Right atrium auricular region (tissue), 2 donors: ENCODE results near the gene WDR70. TPM values are rescaled to one million over a fixed set of nuclear protein-coding genes. Genes with fewer than 3 reads are reported as not detected.
"Not testable (repeated sequence)": the region's sequence is repeated elsewhere in the genome, so short reads cannot be mapped to it uniquely, and the experiment has no call there.

Experiments
- DNase-seq: peaks from one replicate; pipeline ENCODE4 v3.0.0-alpha.2; 2019; ENCODE audit warnings: low spot score
- H3K27ac ChIP-seq, 2 donors: fragments of 200-600 bp; sonication (generic); 1 replicate in 1 of 2; 2 replicates in 1 of 2; pipeline ENCODE4 v1.5.1; 2016 to 2019
- H3K27me3 ChIP-seq, 2 donors: fragments of 200-600 bp; sonication (generic); one replicate each; pipeline versions ENCODE4 v1.5.1 to v1.6.0; 2017 to 2019
- H3K36me3 ChIP-seq: fragments of 200-600 bp; sonication (generic); one replicate; pipeline ENCODE4 v1.5.1; 2016
- H3K4me1 ChIP-seq, 2 donors: fragments of 200-600 bp; sonication (generic); one replicate each; pipeline versions ENCODE4 v1.5.1 to v1.6.0; 2017 to 2019
- H3K4me3 ChIP-seq, 2 donors: fragments of 200-600 bp; sonication (generic); 1 replicate in 1 of 2; 2 replicates in 1 of 2; pipeline ENCODE4 v1.5.1; 2017 to 2019; ENCODE audit warnings: mild to moderate bottlenecking in 1 of 2, moderate library complexity in 1 of 2
- H3K9me3 ChIP-seq, 2 donors: fragments of 200-600 bp; sonication (generic); one replicate each; pipeline ENCODE4 v1.5.1; 2019
- total RNA-seq, 2 donors: library from RNA; depleted of rRNA; stranded (reverse); fragments of >200 nt; gene quantifications; one replicate each; pipeline ENCODE4 v1.1.0, GENCODE V29; 2016
- TF ChIP-seq, protein P1 (sequence below), 2 donors: fragments of 200-600 bp; sonication (generic); IDR thresholded peaks; one replicate each; pipeline ENCODE4 v1.5.1; 2019; ENCODE audit warnings: antibody characterized with exemption in 2 of 2

Gene WDR70
- total RNA-seq, 2 donors from 2014 or later: 8.2 to 12.2 TPM

DNA sequence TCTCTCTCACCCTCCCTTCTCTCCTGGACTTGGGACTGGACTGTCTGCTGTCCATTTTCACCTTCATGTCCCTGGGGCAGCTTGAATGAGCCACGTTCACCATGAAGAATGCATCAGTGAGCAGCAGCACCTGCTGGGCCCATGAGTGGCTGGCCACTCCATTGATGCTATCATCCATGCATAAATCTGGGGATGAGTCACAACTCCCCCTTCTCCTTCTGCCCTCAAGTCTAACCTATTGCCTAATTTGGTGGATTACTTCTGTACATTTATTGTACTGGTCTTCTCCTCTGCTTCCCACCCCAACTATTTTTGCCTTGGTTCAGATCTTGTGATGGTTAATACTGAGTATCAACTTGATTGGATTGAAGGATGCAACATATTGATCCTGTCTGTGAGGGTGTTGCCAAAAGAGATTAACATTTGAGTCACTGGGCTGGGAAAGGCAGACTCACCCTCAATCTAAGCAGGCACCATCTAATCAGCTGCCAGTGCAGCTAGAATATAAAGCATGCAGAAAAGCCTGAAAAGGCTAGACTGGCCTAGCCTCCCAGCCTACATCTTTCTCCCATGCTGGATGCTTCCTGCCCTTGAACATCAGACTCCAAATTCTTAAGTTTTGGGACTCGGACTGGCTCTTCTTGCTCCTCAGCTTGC, 414.0 kb downstream of the WDR70 start:
- Histone ChIP-seq H3K9me3 (peaks cover 0 to 21% of the 10 kb centered on the region in 2 donors), H3K27me3 (no peaks in the 10 kb centered on the region), H3K27ac (no peak overlapping the region), H3K36me3 (no peaks in the 10 kb centered on the region), H3K4me3 (no peak overlapping the region), H3K4me1 (no peaks in the 10 kb centered on the region)
- DNase-seq: no peak
- TF ChIP-seq, protein P1, sequence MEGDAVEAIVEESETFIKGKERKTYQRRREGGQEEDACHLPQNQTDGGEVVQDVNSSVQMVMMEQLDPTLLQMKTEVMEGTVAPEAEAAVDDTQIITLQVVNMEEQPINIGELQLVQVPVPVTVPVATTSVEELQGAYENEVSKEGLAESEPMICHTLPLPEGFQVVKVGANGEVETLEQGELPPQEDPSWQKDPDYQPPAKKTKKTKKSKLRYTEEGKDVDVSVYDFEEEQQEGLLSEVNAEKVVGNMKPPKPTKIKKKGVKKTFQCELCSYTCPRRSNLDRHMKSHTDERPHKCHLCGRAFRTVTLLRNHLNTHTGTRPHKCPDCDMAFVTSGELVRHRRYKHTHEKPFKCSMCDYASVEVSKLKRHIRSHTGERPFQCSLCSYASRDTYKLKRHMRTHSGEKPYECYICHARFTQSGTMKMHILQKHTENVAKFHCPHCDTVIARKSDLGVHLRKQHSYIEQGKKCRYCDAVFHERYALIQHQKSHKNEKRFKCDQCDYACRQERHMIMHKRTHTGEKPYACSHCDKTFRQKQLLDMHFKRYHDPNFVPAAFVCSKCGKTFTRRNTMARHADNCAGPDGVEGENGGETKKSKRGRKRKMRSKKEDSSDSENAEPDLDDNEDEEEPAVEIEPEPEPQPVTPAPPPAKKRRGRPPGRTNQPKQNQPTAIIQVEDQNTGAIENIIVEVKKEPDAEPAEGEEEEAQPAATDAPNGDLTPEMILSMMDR (IDR thresholded peaks at IDR 0.05): no peak

DNA sequence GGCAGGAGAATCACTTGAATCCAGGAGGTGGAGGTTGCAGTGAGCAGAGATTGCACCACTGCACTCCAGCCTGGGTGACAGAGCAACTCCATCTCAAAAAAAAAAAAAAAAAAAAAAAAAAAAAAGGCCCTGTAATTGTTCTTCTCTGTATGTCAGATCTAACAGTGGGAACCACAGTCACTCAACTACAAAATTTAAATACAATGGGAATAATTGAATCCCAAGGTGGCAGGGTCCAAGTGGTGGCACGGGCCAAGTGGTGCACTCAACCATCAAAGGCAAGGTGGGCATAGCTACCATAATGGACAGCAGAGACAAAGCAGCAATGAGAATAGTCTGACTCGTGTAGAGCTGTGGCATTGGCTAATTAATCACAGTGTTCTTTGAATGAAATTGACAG, 416.2 kb downstream of the WDR70 start:
- not testable (repeated sequence) for H3K27me3 ChIP-seq, H3K27ac ChIP-seq, H3K4me1 ChIP-seq, H3K36me3 ChIP-seq, DNase-seq, H3K4me3 ChIP-seq
- peaks cover 0 to 21% of the 10 kb centered on the region in 2 donors for H3K9me3 ChIP-seq

DNA sequence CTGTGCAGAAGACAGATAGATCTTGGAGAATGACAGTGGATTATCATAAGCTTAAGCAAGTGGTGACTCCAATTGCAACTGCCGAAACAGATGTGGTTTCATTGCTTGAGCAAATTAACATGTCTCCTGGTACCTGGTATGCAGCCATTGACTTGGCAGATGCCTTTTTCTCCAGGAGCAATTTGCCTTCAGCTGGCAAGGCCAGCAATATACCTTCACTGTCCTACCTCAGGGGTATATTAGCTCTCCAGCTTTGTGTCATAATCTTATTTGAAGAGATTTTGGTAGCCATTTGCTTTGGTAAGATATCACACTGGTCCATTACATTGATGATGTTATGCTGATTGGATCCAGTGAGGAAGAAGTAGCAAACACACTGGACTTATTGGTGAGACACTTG, 417.3 kb downstream of the WDR70 start:
- H3K4me3 ChIP-seq, DNase-seq, H3K4me1 ChIP-seq, H3K27me3 ChIP-seq, H3K27ac ChIP-seq, H3K36me3 ChIP-seq: not testable (repeated sequence)
- peaks cover 0 to 21% of the 10 kb centered on the region in 2 donors for H3K9me3 ChIP-seq

DNA sequence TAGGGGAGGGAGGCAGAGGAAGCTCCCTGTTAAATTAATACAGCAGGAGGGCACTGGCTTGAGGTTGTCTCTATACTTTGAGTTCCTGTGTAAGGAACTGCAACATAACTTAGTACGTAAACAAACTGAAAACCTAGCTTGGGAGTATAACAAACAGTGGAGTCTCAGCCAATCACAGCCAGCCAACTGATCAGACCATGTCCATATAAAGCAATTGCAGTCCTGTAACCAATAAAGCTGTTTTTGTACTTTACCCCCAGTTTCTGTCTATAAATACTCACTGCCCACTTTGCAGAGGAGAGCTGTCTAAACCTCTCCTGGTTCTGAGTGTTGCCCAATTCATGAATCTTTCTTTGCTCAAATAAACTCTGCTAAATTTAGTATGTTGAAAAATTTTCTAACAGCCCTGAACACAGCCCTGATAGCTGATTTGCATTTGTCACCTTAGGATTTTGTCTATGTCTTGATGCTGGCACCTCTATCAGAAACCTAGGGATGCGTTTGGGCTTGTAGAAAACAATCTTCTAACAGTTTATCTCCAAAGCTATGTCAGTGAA, 420.8 kb downstream of the WDR70 start:
- no peaks in the 10 kb centered on the region for H3K27me3 ChIP-seq
- H3K9me3 ChIP-seq: peaks cover 0 to 9% of the 10 kb centered on the region in 2 donors
- H3K36me3 ChIP-seq: no peaks in the 10 kb centered on the region
- TF ChIP-seq, protein P1 (IDR thresholded peaks at IDR 0.05): no peak
- H3K4me3 ChIP-seq: no peak overlapping the region
- no peak overlapping the region for H3K27ac ChIP-seq
- DNase-seq: no peak
- H3K4me1 ChIP-seq: no peaks in the 10 kb centered on the region

DNA sequence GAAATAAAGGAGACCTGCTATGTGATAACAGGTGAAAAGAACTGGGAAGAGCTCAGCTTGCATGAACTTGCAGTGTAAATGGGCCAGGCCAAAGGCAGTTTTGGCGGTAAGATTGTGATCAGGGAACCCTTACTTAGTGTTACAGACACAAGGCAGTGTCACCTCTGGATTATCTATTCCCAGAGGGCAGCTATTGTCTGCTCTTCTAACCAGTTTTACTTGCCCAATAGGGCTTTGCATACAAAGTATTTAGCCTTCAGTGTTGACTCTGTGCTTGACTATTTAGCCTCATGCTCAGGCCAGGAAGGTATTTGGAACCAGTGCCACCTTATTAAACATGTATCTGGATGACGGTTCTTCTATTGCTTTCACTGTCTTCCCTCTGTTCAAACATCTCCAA, 422.4 kb downstream of the WDR70 start:
- Histone ChIP-seq H3K4me3 (no peak overlapping the region), H3K27ac (no peak overlapping the region), H3K27me3 (no peaks in the 10 kb centered on the region), H3K4me1 (no peaks in the 10 kb centered on the region), H3K9me3 (no peaks in the 10 kb centered on the region), H3K36me3 (no peaks in the 10 kb centered on the region)
- TF ChIP-seq, protein P1 (IDR thresholded peaks at IDR 0.05): no peak
- no peak for DNase-seq

Other genes with a start within 250 kb of the WDR70 start
- 10 to 100 TPM in 1 of 2 donors, 1 to 10 TPM in 1; 9.0 to 22.5 TPM for gene CPLANE1, start 129.9 kb upstream of the WDR70 start, total RNA-seq
- gene NUP155, start 8.2 kb upstream of the WDR70 start, total RNA-seq: 10 to 100 TPM in 1 of 2 donors, 1 to 10 TPM in 1; 9.3 to 11.0 TPM